Gastrocnemius medialis (tissue), 4 donors: Measurements from ENCODE around the gene INTS7.

Experiments used
- CTCF ChIP-seq, 5 experiments: fragments of 450-650 bp in 3 of 5; fragments of 200-600 bp in 2 of 5; sonication (generic) in 2 of 5; IDR thresholded peaks in 4 of 5; conservative IDR thresholded peaks in 1 of 5; 1 replicate in 4 of 5; 2 replicates in 1 of 5; pipeline ENCODE4 v1.5.1; 2016 to 2019; ENCODE audit warnings: antibody characterized with exemption in 5 of 5, mild to moderate bottlenecking in 3 of 5, moderate library complexity in 3 of 5
- POLR2A ChIP-seq, 2 donors: fragments of 450-650 bp; IDR thresholded peaks; one replicate each; pipeline ENCODE4 v1.6.1; 2017; ENCODE audit warnings: antibody characterized with exemption in 2 of 2, mild to moderate bottlenecking in 2 of 2, moderate library complexity in 2 of 2

- no peak for TF ChIP-seq CTCF (IDR thresholded peaks at IDR 0.05 in 4 of 5, conservative IDR thresholded peaks at IDR 0.05 in 1 of 5)
- TF ChIP-seq POLR2A (IDR thresholded peaks at IDR 0.05), result no peak
Measured at GRCh38 chr1:212072047-212072446, 36.7 kb upstream of the INTS7 start.
